GM20000 (cell line): ENCODE data around the gene MKRN2OS.

Experiments
- DNase-seq: peaks from one replicate; pipeline ENCODE4 v3.0.0; 2012; ENCODE audit warnings: low spot score
- CTCF ChIP-seq: IDR thresholded peaks from 2 replicates; pipeline ENCODE4 v1.5.1; 2012; ENCODE audit warnings: mild to moderate bottlenecking, control low read depth; ENCODE audit errors: extremely low read depth, missing control alignments

Gene MKRN2OS

GRCh38 chr3:12545473-12545791, at the start of gene MKRN2OS:
Gene MKRN2OS (minus strand): TSS chr3:12545499. CDS start chr3:12545464, 35 bp downstream.
- no peak for TF ChIP-seq CTCF
- DNase-seq, result no peak

- TF ChIP-seq CTCF, result no peak
Measured at GRCh38 chr3:12593473-12593872, 48.2 kb upstream of the MKRN2OS start.

GRCh38 chr3:12591997-12592715, 46.9 kb upstream of the MKRN2OS start:
- DNase-seq, result no peak
- no peak for TF ChIP-seq CTCF

More at GRCh38 chr3:12593473-12593872, 48.2 kb upstream of the MKRN2OS start:
- DNase-seq, result no peak

- TF ChIP-seq CTCF, result no peak
- DNase-seq, result no peak
Measured at GRCh38 chr3:12591456-12591855, 46.2 kb upstream of the MKRN2OS start.

- no peak for DNase-seq
- TF ChIP-seq CTCF, result no peak
Measured at GRCh38 chr3:12590096-12590495, 44.8 kb upstream of the MKRN2OS start.

- no peak for DNase-seq
- no peak for TF ChIP-seq CTCF
Measured at GRCh38 chr3:12588039-12589009, 43.0 kb upstream of the MKRN2OS start.

GRCh38 chr3:12586403-12586802, 41.1 kb upstream of the MKRN2OS start:
- no peak for TF ChIP-seq CTCF
- no peak for DNase-seq
